Spinal cord (tissue), 10 donors: ENCODE measurements around the gene GAS7. TPM values are rescaled to one million over a fixed set of nuclear protein-coding genes. Genes with fewer than 3 reads are reported as not detected.

ENCODE experiments used
- DNase-seq, 6 donors: peaks; one replicate each; pipeline versions ENCODE4 v3.0.0 to v3.0.0-alpha.2; 2013 to 2015; ENCODE audit warnings: low spot score in 6 of 6, low read depth in 4 of 6
- H3K27ac ChIP-seq: one replicate; pipeline ENCODE4 v1.5.1; 2013; ENCODE audit warnings: low read depth, low read length, control low read depth
- H3K27me3 ChIP-seq: one replicate; pipeline ENCODE4 v1.6.1; 2013; ENCODE audit warnings: low read length; ENCODE audit not compliant: control insufficient read depth, insufficient read depth
- H3K36me3 ChIP-seq: one replicate; pipeline ENCODE4 v1.6.1; 2013; ENCODE audit warnings: low read length; ENCODE audit not compliant: control insufficient read depth, insufficient read depth
- H3K4me1 ChIP-seq: one replicate; pipeline ENCODE4 v1.6.1; 2013; ENCODE audit warnings: low read length; ENCODE audit not compliant: control insufficient read depth, insufficient read depth
- H3K4me3 ChIP-seq: one replicate; pipeline ENCODE4 v1.5.1; 2013; ENCODE audit warnings: low read depth, low read length, control low read depth
- H3K9me3 ChIP-seq: one replicate; pipeline ENCODE4 v1.6.1; 2013; ENCODE audit warnings: low read length; ENCODE audit not compliant: control insufficient read depth, insufficient read depth
- WGBS: methylation state at CpG from one replicate; pipeline ENCODE4 v1.1.5; 2013; ENCODE audit warnings: missing lambda C conversion rate; ENCODE audit not compliant: insufficient coverage; 5-methylcytosine and 5-hydroxymethylcytosine counted together
- polyA plus RNA-seq, 2 donors: library from polyadenylated mRNA; unstranded; fragments of 120-200 nt; gene quantifications; one replicate each; pipeline ENCODE4 v1.2.1, GENCODE V29; 2013; ENCODE audit not compliant: insufficient read length in 2 of 2
- total RNA-seq, 2 donors: library from RNA; depleted of rRNA in 1 of 2; stranded (reverse); fragments of 120-200 nt in 1 of 2; fragments of >200 nt in 1 of 2; gene quantifications; one replicate each; pipeline versions ENCODE4 v1.2.3 to v1.2.4, GENCODE V29; 2013 to 2014
- donor health status: healthy.

The GAS7 gene
- total and polyA plus RNA-seq, 4 donors = 51.8 to 93.8 (median 79.1) TPM

DNA sequence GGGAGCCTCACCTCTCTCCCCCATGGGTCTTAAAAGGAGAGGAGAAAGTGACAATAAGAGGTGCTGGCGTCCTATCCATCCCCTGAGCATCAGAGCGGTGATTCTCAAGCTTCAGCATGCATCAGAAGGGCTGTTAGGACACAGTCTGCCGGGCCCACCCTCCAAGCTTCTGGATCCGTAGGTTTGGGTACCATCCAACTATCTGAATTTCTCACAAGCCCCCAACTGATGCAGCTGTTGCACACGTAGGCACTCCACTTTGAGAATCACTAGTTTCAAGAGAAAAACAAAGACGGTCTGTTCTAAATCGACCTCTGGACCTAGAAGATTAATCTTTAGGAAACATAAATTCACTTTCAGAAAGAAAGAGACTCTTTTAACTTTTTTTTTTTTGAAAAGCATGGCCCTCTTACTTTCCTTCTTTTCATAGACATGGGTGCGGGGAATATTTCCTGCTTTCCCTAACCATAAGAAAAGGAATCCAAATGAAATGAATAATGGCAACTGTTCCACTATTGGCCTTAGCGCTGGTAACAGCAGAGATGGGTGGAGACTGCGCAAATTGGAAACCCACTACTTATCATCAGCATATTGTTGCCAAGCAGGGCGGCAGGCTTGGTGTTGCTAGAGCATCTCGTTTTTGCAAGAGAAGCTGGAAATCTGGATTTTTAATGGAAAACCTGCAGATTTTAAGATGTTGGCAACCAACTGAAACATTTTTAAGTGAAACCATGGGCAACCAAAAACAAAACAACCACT, 144.4 kb downstream of the GAS7 start:
- no peak overlapping the region for H3K4me3 ChIP-seq
- peak overlapping the region; percentile 85 for H3K27ac ChIP-seq
- peaks cover 33% of the 10 kb centered on the region for H3K4me1 ChIP-seq

DNA sequence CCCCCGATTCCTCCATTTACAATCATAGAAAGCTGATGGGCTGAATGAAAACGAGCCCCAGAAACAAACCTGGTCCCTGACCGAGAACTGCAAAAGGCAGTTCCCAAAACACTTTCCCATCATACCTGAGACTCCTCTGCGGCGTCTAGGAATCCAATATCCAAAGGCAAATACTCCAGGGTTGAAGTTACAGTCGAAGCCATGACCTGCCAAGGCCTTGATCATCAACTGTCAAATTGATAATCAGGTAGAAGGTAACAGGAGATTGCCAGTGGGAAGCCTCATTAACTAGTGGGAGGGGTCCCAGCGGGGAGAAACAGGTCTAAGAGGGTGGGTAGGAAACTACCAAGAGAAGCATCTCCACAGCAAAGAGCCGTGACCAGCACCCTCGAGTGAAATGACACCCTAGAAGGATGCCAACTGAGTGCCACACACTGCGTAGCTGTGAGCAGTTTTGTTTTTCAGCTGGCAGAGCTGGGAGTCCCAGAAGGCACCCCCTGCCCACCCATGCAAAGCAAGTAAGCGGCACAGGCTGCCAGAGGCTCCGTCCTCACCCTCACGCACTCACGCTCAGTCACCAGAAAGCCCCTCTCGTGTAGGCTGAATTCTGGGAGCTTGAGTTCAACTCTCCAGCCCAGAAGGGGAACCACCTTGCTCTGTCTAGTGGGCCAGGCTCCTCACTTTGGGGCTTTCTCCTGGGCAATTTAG, 146.1 kb downstream of the GAS7 start:
- DNase-seq = no peak
- Histone ChIP-seq H3K4me1 (peaks cover 33% of the 10 kb centered on the region), H3K27ac (no peak overlapping the region), H3K27me3 (no peaks in the 10 kb centered on the region), H3K4me3 (no peak overlapping the region), H3K9me3 (no peaks in the 10 kb centered on the region), H3K36me3 (no peaks in the 10 kb centered on the region)
- 88% methylated on average over 13 of the region's 15 CpGs for WGBS

More for the DNA sequence above, 144.4 kb downstream of the GAS7 start:
- Histone ChIP-seq H3K27me3 (no peaks in the 10 kb centered on the region), H3K36me3 (no peaks in the 10 kb centered on the region), H3K9me3 (no peaks in the 10 kb centered on the region)
- WGBS = 40% methylated on average over 4 of the region's 12 CpGs
- peak in 2 of 6 donors; percentile 41 to 68 for DNase-seq

DNA sequence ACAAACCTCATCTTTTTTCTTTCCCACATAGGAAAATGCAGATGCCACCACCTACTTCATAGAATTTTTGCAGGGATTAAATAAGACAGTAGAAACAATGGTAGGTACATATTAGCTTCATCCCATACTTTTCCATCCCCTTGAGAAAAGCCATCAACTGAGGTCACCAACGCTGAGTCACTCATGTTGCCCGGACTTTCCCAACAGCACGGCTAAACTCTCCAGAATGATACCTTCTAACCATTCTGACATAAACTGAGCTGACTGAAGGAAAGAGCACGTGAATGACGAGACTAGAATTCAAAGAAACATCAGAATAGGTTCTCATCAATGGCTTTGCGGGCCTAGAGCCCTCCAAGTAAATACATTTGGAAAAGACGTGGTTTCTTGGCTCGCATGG, 147.3 kb downstream of the GAS7 start:
- no peaks in the 10 kb centered on the region for H3K36me3 ChIP-seq
- DNase-seq = no peak
- peak overlapping the region; percentile 86 for H3K27ac ChIP-seq
- no peak overlapping the region for H3K4me3 ChIP-seq
- peaks cover 37% of the 10 kb centered on the region for H3K4me1 ChIP-seq
- no peaks in the 10 kb centered on the region for H3K27me3 ChIP-seq
- H3K9me3 ChIP-seq = no peaks in the 10 kb centered on the region
- 84% methylated on average over 8 of the region's 8 CpGs for WGBS

DNA sequence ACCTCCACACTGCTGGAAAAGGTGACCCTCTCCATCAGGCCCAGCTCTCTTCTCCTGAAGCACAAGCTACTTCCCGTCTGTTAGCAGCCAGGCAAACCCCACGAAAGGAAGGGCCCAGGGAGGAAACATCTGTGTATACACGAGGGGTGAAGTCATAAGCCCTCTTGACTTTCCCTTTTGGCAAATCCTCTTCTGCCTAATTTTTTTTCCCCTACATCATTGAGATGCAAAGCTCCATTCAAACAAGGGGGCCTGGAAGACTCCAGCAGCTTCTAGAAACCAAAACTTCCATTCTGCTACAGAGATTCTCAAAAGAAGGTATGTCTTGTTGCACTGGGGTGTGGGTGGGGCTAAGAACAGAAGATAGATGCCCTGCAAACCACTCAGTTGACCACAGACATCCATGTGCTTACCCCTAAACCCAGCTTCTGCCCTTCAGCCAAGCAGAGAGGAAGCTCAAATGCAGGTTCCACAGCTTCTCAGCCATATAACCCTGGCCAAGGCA, 147.8 kb downstream of the GAS7 start:
- Histone ChIP-seq H3K36me3 (no peaks in the 10 kb centered on the region), H3K4me1 (peaks cover 37% of the 10 kb centered on the region), H3K27me3 (no peaks in the 10 kb centered on the region), H3K27ac (peak overlapping the region; percentile 86), H3K4me3 (no peak overlapping the region), H3K9me3 (no peaks in the 10 kb centered on the region)
- peak in 1 of 6 donors; percentile 60 for DNase-seq
- 100% methylated on average over 2 of the region's 3 CpGs for WGBS

DNA sequence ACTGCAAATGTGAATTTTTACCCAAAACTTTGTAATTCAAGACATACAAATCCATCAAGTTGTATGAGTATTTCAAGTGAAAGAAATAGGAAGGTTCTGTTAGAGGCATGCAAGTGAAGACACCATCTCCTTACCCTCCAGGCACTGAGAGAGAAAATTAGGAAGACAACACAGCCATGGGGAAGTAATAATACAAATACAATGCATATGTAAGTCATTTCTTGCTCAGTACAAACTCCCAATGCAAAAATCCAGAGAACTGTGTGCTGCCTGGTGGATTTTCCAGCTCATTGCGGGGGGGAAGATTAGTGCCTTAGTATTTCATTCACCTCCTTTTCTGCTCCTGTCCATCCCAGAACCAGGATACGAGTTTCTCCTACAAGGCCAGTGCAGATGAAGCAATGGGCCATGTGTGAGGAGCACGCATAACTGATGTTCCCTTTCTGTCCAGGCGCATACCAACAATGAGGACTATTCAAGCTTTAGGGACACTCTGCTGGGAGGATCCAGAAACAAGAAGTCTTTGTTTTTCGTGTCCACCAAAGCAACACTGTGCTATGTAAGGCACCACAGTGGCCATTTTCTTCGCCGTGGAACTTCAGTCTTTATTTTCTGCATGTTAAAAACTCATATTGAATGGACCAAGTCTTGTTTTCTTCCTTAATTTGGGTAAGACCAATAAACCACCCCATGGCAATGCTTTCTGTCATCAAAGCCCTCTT, 149.6 kb downstream of the GAS7 start:
- Histone ChIP-seq H3K27ac (peak overlapping the region; percentile 86), H3K9me3 (no peaks in the 10 kb centered on the region), H3K36me3 (no peaks in the 10 kb centered on the region), H3K4me1 (peaks cover 25% of the 10 kb centered on the region), H3K4me3 (no peak overlapping the region), H3K27me3 (no peaks in the 10 kb centered on the region)
- whole genome bisulfite sequencing = 39% methylated on average over 6 of the region's 7 CpGs
- peak in 3 of 6 donors; percentile 57 to 78 (median 76) for DNase-seq

DNA sequence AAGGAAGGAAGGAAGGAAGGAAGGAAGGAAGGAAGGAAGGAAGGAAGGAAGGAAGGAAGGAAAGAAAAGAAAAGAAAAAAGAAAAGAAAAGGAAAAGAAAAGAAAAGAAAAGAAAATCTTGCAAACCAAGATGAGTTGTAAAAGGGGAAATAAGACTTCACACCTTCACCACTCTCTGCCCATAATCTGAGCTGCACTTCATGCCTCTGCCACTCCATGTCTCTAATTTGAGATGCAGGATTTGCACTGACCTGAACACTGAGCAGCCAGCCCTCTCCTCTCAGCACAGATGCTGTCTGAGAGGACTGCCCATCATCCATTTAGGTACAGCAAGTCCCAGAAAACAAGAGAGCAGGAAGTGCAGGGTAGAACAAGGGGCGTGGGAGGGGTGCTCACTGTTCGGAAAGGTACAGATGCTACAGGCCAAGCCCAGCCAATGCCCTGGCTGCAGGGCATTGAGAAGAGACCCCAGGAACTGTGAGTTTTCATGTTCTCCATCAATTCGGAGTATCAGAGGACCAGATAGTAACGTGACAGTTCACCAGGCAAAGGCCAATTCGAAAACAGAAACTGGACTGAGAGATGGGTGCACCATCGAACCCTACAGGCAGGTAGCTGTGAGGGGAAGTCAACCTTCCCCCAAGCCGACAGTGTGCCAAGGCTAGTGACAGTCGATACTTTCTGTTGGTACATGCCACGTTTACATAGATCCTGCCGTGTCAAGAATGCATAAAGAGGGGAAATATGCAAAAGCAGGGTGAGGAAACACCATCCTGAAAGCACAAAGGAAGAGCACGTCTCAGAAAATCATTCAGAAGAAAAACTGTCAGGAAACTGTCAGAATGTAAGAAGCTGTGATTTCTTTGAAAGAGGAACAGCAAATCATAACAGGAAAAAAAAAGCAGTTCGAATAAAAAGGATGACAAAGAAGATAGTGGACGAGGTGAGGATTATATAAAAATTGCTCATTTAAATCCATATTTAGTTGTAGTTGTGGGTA, 151.3 kb downstream of the GAS7 start:
- no peaks in the 10 kb centered on the region for H3K27me3 ChIP-seq
- WGBS = 80% methylated on average over 10 of the region's 13 CpGs
- no peaks in the 10 kb centered on the region for H3K9me3 ChIP-seq
- H3K27ac ChIP-seq = no peak overlapping the region
- H3K4me3 ChIP-seq = no peak overlapping the region
- H3K36me3 ChIP-seq = no peaks in the 10 kb centered on the region
- no peak for DNase-seq
- H3K4me1 ChIP-seq = peaks cover 13% of the 10 kb centered on the region

DNA sequence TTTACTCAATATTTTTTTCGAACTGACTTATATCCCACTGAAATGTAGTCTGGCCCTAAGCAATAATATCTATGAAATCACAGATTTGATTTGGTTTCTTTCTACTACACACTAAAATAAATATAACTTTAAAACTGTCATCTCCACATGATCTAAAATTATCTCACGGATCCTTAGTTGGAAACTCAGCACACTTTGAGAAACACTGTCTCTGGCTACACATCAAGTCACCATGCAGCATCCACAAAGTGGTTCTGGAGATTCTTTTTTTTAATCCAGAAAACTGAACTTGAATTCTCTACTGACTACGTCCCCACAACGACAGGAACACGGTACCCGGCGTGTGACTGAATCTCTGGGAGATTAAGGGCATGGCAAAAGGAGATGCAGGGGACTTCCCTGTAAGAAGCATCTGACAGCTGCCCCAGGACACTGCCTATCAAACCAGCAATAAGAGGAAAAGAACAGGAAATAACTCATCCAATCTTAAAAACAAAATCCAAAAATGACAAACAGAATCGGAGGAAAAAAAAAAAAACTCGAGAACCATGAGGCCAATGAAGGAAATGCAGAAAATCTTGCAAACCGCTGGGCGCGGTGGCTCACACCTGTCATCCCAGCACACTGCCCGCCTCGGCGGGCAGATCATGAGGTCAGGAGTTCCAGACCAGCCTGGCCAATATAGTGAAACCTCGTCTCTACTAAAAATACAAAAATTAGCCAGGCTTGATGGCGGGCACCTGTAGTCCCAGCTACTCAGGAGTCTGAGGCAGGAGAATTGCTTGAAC, 152.3 kb downstream of the GAS7 start:
- H3K4me1 ChIP-seq = peaks cover 16% of the 10 kb centered on the region
- no peak overlapping the region for H3K27ac ChIP-seq
- H3K36me3 ChIP-seq = no peaks in the 10 kb centered on the region
- no peaks in the 10 kb centered on the region for H3K9me3 ChIP-seq
- 96% methylated on average over 12 of the region's 17 CpGs for WGBS
- H3K4me3 ChIP-seq = no peak overlapping the region
- DNase-seq = peak in 1 of 6 donors; percentile 73
- no peaks in the 10 kb centered on the region for H3K27me3 ChIP-seq

DNA sequence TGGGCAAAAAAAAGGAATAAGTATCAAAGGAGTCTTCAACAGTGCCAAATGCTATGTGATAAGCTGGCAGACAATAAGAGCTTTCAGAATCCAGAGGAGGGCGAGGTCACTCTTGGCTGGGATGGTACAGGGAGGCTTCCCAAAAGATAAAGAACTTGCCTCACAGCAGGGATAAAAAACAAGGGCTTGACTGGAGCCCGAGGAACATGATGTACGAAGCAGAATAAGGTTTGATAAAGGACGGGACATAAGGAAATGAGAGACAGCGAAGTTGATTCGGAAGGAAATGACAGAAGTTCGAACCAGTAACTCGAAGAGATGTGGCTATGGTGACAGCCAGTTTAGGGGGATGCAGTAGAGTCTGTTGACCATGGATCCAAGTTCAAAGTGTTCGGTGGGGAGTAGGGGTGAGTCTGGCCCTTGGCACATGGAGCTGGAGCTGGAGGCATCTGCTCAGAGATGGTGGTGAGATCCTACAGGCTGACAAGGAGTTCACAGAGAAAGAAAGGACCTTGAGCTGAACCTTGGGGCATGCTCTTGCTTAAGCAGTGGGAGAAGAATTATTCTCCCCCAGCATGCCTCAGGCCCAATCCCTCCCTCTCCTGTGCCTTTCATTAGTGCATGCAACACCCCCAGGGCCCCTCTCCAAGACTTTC, 155.7 kb downstream of the GAS7 start:
- H3K4me1 ChIP-seq = peaks cover 17% of the 10 kb centered on the region
- no peaks in the 10 kb centered on the region for H3K27me3 ChIP-seq
- peak overlapping the region; percentile 27 for H3K27ac ChIP-seq
- DNase-seq = no peak
- no peak overlapping the region for H3K4me3 ChIP-seq
- 82% methylated on average over 9 of the region's 9 CpGs for WGBS
- no peaks in the 10 kb centered on the region for H3K9me3 ChIP-seq
- H3K36me3 ChIP-seq = no peaks in the 10 kb centered on the region
